Esophagus squamous epithelium (tissue), 4 donors: ENCODE data around the gene MECP2.

Source experiments
- CTCF ChIP-seq, 6 experiments: fragments of 450-650 bp in 4 of 6; fragments of 200-600 bp in 2 of 6; sonication (generic) in 2 of 6; IDR thresholded peaks; one replicate each; pipeline ENCODE4 v1.5.1; 2016 to 2019; ENCODE audit warnings: antibody characterized with exemption in 6 of 6, mild to moderate bottlenecking in 4 of 6, moderate library complexity in 4 of 6
- POLR2A ChIP-seq, 4 donors: fragments of 450-650 bp; IDR thresholded peaks; one replicate each; pipeline ENCODE4 v1.6.1; 2017; ENCODE audit warnings: antibody characterized with exemption in 4 of 4, mild to moderate bottlenecking in 4 of 4, moderate library complexity in 3 of 4

GRCh38 chrX:153984351-153985178 is 113.0 kb downstream of the MECP2 start:
- no peak for TF ChIP-seq POLR2A (IDR thresholded peaks at IDR 0.05)
- no peak for TF ChIP-seq CTCF (IDR thresholded peaks at IDR 0.05)
